NCI-H524 treated with DMSO at 0.1 percent for 48 hours (cell line): ENCODE data around the gene TPCN1.

Source experiments
- DNase-seq: peaks from one replicate; lab custom pipeline; 2025; lab: John Stamatoyannopoulos, UW

Gene TPCN1

DNA sequence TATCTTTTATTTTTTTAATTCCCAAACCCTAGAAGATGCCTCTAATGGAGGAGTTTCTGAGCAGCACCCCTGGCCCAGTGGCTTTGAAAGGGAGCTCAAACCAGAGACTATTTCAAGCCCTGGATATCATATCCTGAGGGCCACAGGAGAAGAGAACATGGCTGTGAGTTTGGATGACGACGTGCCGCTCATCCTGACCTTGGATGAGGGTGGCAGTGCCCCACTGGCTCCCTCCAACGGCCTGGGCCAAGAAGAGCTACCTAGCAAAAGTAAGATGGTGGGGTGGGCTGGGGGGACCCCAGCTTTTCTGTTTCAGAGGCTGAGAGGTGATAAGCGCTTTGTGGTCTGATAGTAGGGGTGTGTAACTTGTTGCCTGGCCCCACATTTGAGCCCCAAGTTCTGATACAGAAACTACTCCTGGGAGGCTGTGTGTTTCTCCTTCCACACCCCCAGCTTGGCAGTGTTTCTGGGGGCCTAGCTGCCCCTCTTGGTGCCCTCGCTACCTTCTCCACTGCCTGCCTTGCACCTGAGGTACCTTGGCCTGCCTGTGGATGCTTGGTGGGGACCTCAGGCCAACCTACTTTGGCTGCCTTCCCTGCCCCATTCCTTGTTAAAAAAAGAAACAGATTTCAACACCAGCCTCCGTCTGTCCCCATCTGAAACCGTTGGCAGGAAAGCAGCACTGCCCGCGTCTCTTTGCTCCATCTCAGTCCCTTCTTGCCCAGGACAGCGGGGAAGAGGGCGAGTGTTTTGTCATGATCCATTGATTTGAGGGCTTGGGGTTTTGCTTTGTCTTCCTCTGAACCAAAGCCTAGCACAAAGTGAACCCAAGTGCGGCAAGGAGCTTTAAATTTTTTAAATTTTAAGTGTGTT, 5.7 kb downstream of the TPCN1 start:
- no peak for DNase-seq

DNA sequence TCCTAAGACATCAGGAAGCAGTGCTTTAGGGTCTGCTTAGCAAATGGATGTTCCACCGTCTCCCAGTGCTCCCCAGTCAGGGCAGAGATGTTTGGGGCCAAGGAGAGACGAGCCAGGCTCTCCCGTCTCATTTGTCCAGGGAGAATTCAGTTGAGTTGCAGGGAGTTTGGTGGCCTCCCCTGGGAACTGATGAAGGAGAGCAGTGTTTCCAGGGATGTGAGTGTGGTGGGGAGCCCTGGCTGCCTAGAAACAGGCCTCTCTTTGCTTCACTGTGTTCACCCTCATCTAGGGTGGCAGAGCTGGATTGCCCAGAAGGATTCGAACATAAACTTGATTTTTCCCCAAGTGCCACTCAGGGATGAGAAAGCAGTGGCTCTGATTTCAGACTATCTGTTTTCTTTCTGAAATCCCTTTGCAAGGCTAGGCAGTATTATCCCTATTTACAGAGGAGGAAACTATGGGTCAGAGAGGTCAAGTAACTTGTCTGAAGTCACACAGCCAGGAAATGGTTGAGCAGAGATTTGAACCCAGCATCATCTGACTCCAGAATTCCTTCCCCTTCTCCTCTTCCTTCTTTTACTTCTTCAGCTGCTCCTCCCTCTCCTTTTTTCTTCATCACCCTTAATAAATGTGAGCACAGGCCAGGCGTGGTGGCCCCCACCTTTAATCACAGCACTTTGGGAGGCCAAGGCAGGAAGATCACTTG, 6.6 kb downstream of the TPCN1 start:
- DNase-seq = no peak

DNA sequence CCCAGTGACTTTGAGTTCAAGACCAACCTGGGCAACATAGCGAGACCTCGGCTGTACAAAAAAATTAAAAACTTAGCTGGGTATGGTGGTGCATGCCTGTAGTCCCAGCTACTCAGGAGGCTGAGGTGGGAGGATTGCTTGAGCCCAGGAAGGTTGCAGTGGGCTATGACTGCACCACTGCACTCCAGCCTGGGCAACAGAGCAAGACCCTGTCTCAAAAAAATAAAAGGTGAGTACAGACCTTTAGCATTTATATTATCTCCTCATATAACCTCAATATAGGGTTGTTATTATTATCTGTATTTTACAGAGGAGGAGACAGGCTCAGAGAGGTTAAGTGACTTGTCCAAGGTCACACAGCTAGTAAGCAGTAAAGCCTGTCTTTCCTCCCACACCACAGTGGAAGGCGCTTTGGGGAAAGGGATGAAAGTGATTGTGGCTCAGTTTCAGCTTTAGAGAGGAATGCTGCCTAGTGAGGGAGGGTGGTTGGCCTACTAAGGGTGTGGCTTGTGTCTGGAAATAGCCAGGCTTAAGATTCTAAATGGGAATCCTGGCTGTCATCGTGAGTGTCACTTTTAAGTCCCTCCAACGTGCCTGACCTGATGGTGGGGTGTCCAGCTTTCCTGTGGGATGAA, 7.2 kb downstream of the TPCN1 start:
- DNase-seq = no peak

DNA sequence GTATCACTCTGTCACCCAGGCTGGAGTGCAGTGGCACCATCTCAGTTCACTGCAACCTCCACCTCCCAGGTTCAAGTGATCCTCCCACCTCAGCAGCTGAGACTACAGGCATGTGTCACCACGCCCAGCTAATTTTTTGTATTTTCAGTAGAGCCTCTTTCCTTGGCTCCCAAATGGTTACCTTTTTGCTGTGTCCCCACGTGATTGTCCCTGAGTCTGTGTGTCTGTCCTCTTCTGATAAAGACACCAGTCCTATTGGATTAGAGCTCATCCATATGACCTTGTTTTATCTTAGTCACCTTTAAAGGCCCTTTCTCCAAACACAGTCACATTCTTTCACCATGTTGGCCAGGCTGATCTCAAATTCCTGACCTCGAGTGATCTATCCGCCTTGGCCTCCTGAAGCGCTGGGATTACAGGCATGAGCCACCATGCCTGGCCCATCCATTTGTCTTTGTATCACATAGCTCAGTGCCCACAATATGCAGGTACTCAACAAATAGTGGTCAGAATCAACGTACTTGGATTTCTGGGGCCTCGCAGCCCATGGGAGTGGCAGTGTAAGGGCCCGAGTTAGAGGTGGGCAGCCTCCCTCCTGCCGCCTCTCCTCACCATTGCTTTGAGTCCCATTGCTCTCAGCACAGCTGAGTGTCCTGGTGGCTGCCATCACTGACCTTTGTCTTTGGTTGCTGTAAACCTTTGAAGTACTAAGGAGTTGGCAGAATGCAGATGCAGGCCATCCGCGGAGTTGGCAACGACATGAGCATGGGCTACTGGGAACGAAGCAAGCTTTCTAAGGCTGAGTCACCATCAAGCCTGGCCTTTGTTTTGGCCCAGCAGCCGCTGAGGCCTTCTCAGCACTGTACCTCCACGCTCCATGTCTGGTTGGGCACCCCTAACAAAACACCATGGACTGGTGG, 9.3 kb downstream of the TPCN1 start:
- no peak for DNase-seq

DNA sequence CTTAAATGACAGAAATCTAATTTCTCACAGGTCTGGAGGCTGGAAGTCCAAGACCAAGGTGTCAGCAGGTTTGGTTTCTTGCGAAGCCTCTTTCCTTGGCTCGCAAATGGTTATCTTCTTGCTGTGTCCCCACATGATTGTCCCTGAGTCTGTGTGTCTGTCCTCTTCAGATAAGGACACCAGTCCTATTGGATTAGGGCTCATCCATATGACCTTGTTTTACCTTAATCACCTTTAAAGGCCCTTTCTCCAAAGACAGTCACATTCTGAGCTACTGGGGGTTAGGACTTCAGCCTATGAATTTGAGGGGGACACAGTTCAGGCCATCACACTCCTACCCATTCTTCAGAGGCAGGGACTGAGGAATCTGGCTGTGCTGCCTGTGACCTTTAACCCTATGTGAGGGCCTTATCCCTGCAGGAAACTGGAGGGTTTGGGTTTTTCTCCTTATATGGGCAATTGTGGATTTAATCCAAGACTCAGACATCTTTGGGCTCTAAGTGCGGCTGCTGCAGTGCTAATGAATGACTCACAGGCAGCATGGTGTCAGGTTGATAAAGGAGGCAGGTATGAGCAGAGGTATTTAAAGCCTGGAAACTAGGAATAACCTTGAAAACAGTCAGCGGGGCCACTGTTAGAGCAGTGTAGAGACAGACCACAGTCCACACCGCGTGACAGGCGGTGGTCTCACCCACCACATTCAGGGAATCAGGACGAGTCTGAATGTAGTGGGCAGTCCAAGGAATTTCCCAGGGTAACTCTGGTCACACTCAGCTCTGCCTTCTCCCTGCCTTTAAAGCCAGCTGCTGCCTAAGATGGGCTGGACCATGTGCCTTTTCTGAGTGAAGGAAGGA, 10.2 kb downstream of the TPCN1 start:
- no peak for DNase-seq

DNA sequence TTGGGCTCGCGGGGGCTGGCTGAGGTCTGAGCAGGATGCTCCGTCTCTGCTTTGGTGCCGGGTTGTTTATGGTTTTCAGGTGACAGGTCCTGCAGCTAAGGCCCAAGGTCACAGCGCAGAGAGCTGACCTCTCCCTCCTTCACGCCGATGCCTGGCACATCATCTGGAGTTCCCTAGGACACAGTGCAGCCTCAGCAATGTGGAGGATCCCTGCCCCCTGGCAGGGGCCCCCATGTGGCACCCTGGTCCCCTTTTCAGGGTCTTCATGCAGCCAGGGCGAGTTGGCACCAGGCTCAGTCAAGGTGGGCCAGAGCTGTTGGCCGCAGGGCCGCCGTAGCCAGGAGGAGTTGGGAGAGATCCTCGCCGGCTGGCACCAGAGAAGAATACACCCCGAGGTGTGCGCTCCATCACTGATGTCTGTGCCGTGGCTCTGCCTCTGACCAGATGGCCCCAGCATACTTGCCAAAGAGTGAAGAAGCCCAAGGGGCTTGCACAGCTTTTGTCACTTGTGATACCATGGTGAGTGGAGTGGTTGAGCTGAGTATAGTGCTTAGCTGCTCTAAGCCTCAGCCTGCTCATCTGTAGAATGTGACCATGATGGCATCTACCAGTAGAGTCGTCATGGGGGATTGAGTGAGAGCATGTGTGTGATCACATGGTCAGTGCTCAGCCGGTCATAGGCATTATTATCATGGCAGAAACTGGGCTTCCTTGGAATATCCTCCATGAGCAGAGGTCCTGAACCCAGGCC, 11.0 kb downstream of the TPCN1 start:
- DNase-seq = no peak

DNA sequence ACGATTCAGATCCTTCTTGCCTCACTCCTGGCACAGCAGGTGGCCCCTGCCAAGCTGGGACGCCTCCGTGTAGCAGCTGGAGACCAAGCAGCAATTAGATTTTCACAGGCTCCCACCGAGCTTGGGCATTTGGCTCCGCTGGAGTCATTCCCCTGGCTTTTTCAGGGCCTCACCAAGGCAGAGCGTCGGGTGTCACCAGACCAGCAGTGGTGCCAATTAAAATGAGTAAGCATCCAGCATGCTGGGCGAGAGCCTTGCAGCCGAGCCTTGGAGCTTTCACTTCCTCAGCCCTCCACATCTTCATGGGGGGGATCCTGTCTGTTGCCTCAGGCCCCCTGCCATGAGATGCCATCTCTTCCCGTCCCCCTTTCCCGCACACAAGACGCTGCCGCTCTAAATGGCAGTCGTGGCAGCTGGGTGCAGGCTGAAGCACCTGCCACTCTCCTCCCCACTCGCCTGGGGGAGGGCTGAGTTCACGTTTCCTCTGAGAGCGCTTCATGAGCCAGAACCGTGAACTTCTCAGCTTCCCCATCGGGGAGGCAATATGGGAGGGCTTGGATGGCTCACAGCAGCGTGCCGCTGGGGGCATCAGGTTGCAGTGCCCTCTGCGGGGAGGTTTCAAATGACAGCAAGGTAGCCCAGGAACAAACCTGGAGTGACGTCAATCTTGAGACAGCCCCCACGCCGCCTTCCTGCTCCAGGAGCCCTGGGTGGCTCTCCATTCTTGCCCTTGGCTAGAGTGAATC, 11.7 kb downstream of the TPCN1 start:
- peak; percentile 67 for DNase-seq

DNA sequence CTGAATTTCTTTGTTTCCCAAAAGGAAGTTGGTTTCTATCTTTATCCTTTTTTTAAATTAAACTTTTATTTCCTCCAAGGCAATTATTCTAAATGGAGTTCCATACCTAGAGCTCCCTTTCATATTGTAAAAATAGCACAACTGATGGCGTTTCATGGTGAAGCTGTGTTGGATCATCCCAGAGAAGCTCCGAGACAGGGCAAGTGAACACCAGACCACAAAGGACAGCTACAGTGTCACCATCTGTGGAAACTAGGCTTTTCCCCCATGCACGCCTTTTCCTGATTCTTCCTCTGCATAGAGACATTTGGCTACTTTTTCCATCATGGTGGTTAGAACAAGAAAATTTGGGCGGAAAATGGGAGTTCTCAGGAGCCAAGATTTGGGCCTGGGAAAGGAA, 12.7 kb downstream of the TPCN1 start:
- DNase-seq = no peak

DNA sequence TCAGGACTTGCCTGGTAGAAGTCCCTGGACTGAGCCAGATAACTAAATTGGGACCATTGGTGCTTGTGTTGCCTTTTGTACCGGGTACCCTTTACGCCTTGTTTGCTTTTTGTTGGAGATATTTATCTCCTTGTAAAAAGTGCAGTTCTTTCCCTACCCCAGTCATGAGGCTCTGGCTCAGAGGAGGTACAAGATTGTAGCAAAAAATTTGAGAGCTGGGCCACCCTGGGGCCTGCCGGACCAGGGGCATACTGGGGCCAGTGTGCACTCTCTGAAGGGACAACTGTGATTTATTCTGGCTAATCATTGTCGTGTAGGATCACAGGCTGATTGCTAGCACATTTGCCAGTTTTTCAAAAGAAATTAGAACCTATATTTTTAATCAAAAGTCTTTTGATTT, 13.2 kb downstream of the TPCN1 start:
- DNase-seq = no peak

DNA sequence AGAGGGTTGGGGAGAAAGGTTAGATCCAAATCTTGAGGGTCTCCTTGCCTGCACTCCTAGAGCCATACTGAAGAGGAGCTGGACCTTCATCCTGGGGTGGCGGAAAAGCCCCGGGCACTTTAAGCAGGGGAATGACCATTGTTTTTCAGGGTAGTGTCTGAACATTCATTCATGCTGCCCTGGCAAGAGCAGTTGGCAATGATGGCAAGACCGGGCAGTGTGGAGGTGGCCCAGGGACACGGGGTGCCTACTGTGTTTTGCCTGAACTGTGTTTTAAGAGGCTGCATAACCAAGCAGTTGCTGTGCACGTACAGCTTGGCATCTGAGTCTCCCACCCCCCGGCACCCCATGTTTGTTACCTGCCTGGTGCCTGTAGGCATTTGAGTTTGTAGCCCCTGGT, 14.7 kb downstream of the TPCN1 start:
- no peak for DNase-seq

DNA sequence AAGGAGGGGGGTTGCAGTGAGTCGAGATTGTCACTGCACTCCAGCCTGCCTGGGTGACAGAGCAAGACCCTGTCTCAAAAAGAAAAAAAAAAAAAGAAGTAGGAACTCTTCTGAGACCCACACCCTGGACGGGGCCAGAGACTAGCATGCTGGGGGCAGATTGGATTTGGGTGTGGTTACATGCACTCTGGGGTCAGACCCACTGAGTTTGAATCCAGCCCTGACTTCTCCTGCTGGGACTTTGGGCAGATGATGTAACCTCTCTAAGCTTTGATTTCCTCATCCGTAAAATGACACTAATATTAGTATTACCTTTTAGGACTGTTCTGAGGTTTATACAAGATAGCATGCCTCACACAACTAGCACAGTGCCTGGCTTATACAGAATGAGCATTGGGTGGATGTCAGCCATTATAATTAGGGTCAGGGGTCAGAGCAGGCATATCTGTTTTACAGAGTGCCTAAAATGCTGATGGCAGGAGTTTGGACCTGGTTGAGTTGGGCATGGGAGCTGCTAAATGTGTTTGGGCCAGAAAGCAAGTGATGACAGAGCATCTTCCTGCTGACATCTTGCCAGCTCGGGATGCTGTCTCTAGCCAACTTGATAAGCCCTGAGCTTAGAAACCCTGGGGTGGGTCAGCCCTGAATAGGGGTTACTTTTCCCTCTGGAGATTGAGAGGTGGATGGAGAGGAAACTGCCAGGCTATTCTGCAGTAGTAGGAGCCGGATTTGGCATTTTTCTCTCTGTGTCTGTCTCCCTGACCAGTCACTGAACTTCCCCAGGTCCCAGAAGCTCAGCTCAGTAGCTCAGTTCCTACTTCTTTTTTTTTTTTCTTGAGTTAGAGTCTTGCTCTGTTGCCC, 15.5 kb downstream of the TPCN1 start:
- DNase-seq = no peak

DNA sequence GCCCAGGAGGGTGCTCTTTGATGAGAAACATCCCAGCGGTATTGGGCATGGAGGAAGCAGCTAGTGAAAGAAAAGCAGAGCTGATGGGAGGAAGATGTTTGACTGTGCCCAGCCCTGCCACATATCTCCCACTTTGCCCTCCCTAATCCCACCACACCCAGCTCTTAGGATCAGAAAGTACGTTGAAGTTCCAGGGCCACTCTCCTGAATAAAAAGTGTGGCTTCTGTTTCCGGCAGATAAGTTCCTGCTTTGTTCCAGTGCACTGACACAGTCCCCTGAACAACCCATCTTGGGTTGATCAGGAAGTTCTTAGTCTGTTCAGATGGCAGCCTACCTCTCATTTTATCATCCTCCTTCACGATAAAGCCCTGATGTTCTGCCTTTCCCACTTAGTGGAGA, 16.5 kb downstream of the TPCN1 start:
- DNase-seq = no peak

DNA sequence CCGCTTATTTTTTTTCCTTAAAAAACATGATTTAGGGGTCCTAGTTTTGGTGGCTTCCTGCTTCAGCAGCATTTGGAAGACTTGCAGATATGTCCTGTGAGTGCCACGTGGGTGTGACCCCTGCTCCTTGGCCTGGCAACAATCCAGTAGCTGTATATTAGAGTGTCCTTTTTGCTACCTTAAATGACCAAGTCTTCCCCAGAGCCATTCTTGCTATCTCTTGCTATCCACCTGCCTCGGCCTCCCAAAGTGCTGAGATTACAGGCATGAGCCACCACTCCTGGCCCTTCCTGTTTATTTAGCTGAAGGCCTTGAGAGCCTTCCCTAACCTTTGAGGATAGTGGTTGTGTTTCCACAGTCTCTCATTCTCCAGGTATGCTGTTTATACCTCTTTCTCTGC, 17.0 kb downstream of the TPCN1 start:
- DNase-seq = no peak

DNA sequence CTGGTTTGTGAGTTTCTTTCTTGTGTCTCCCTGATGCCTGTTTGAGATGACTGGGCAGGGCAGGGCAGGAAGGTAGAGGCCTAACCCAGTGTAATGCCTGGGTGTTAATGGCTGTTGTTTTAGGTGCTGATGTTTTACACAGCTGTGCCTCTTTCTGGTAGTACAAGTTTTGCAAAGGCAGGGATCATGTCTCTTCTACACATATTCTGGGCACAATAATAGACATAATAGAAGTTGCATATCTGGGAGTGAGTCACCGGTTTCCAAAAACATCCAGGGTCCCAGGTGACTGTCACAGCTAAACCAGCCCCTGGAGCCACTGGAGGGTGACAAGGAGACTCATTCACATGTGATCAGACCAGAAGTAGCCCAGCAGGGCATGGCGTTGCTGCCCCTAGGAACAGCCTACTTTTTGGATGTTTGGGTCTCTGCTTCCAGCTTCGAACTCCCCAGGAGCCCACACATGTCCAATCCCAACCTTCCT, 18.1 kb downstream of the TPCN1 start:
- no peak for DNase-seq

DNA sequence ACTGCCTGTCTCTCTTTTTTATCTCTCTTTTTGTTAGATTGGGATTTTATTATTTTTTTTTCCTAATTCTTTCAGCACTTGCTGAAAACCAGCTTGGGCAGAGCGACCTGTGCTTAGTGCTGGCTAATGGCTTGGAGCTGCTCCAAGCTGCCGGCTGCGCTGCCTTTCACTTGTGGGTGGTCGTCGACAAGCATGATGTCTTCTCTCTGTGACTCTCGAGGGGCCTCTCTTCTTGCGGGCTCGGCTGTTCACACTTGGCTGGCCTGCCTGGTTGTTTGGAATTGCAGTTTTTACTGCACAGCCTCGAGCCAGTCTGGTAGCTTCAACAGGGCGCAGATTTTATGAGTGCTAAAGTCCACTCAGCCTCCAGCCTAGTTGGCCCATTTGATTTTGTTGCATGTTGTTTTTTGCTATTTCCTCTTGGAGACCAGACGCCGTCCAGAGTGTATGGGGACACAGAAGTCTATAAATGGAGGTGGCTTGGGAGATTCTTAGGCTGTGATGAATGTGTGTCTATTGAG, 18.6 kb downstream of the TPCN1 start:
- DNase-seq = no peak

DNA sequence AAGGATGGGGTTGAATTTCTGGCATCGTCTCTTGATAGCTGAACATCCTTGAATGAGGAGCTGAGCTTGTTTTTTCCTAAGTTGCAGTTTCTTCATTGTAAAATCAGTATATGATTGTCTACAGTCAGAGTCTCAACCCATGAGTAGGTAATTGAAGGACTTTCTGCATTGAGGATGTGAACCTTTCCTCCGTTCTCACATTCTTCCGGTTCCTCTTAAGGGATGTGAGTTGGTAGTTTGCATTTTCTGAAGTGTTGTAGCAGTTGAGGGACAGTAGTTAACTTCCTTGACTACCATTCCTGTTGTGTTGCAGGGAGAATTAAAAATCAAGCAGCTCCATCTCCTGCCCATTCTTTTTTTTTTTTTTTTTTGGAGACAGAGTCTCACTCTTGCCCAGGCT, 19.1 kb downstream of the TPCN1 start:
- no peak for DNase-seq

DNA sequence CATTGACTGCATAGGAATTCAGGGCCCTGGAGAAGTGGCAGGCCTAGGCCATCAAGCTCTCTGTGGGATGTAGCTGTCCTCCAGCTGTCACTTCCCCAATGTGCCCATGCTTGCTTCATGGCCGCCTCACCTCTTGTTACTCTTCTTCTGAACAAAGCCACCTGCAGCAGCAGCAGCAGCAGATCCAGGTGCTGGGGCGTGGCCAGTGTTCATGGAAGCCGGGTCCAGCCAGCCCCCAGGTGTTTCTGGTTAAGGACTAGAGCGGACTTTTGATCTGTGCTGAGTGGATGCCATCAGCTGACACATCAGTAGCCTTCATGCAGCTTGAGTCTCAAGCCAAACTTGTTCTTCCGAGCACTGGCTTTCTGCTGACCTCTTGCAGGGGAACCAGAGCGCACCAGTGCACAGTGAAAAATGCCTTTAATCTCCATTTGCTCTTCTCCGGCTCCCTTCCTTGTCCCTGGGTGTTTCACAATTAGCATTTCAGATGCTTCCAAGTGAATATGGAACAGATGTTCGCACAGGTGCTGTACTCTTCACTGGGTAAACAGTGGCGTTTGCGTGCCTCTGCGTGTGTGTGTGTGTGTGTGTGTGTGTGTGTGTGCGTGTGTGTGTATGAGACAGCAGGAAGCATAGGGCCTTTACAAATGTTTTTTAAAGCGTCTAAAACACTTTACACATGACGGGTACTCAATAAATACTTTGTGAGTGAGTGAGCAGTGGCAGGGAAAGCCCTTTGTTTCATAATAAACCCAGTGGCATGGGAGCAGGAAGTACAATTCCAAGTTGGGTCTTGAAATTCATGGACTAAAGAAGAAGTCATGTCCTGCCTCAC, 20.1 kb downstream of the TPCN1 start:
- peak; percentile 75 for DNase-seq
